Peyer's patch (tissue), 4 donors: ENCODE data around the gene IFNG-AS1.

ENCODE experiments used
- CTCF ChIP-seq, 6 experiments: fragments of 450-650 bp in 4 of 6; fragments of 200-600 bp in 2 of 6; sonication (generic) in 1 of 6; IDR thresholded peaks; one replicate each; pipeline ENCODE4 v1.5.1; 2017 to 2019; ENCODE audit warnings: antibody characterized with exemption in 6 of 6, mild to moderate bottlenecking in 3 of 6, moderate library complexity in 1 of 6
- POLR2A ChIP-seq, 2 donors: fragments of 450-650 bp; IDR thresholded peaks; one replicate each; pipeline ENCODE4 v1.5.1; 2017; ENCODE audit warnings: antibody characterized with exemption in 2 of 2, mild to moderate bottlenecking in 2 of 2, moderate library complexity in 2 of 2

- TF ChIP-seq CTCF (IDR thresholded peaks at IDR 0.05) (no peak), POLR2A (IDR thresholded peaks at IDR 0.05) (no peak)
These were observed 31.9 kb upstream of the IFNG-AS1 start for GRCh38 chr12:67957383-67957782.
